Left renal pelvis (tissue), 4 donors: ENCODE measurements around the gene ARGLU1. TPM values are rescaled to one million over a fixed set of nuclear protein-coding genes. Genes with fewer than 3 reads are reported as not detected.
A peak's percentile ranks its signal among the peaks of the same experiment; 100 is the strongest.

Source experiments
- DNase-seq, 4 donors: peaks; one replicate each; pipeline ENCODE4 v3.0.0-alpha.2; 2013; ENCODE audit warnings: low read depth in 4 of 4, low spot score in 3 of 4
- polyA plus RNA-seq, 4 donors: library from polyadenylated mRNA; unstranded; fragments of 120-200 nt; gene quantifications; one replicate each; pipeline ENCODE4 v1.2.1, GENCODE V29; 2013; ENCODE audit not compliant: insufficient read length in 4 of 4

ARGLU1 gene
- polyA plus RNA-seq, 4 donors, result 192 to 380 (median 311) TPM

DNA sequence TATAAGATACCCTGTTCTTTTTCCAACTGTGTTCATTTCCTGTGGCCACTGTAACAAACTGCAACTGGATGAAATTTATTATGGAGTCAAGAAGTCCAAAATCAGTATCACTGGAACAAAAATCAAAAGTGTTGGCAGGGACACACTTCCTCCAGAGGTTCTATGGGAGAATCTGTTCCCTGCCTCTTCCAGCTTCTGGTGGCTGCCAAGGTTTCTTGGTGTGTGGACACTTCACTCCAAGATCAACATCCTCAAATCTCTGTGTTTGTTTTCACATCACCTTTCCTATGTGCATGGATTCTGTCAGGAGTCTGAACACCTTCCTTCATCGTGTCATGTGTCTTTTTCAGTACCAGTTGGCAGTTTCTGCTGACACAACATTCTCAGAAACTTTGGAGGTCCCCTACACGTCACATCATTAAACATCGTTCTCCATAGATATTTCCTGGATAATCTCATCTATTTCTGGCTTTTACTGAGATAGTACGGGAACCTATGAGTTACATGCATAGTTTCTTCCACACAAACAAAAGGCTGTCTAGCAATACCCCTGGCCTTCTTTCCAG lies 17.3 kb downstream of the ARGLU1 start:
- no peak for DNase-seq

DNA sequence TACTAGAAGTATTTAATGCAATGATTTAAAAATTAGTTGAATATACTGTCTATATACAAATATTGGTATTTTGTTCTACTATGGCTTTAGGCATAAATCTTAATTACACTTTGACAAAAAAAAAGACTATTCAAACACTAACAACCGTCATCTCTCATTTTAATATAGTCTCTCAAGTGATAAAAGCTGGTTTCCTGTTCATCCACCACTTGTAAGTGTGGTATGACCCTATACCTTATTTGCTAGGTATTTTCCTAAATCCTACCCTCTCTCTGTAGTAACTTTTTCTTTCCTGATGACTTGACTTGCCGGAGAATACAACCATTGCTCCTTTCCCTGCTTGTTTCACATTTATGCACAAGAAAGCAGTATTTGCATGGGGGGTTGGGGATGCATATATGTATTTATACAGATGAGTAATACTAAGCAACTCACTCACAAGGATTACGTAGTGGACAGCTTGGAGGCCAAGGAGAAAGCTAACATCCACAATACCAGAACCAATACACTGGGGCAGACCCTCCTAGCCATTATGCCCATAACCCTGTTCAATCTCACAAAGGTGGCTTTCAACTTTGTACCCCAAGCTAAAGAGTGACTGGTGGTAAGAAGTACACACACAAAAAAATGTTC lies 19.8 kb downstream of the ARGLU1 start:
- DNase-seq, result no peak

DNA sequence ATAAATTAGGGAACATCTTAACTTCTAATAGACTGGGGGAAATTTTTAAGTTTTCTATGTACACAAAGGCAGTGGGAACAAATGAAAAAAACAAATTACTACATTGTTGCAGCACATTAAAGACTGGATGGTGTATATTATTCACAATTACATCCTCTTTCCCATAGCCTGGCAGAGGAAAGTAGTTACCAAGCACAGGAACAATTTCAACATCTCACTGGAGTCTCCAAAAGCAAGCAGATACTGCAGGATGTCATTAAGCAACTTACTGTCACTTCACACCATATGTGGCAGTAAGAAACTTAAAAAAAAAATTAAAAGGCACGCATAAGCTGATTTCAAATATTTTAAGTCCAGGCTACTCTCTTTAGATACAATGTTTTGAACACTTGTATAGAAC lies 26.1 kb downstream of the ARGLU1 start:
- DNase-seq, result no peak

- no peak for DNase-seq
Measured at GRCh38 chr13:106540613-106541012, 27.3 kb downstream of the ARGLU1 start.

- no peak for DNase-seq
Measured at GRCh38 chr13:106537521-106537920, 30.4 kb downstream of the ARGLU1 start.

- DNase-seq, result peak; percentile 87 to 91 (median 88)
Measured at GRCh38 chr13:106536244-106537034, 31.5 kb downstream of the ARGLU1 start.

DNA sequence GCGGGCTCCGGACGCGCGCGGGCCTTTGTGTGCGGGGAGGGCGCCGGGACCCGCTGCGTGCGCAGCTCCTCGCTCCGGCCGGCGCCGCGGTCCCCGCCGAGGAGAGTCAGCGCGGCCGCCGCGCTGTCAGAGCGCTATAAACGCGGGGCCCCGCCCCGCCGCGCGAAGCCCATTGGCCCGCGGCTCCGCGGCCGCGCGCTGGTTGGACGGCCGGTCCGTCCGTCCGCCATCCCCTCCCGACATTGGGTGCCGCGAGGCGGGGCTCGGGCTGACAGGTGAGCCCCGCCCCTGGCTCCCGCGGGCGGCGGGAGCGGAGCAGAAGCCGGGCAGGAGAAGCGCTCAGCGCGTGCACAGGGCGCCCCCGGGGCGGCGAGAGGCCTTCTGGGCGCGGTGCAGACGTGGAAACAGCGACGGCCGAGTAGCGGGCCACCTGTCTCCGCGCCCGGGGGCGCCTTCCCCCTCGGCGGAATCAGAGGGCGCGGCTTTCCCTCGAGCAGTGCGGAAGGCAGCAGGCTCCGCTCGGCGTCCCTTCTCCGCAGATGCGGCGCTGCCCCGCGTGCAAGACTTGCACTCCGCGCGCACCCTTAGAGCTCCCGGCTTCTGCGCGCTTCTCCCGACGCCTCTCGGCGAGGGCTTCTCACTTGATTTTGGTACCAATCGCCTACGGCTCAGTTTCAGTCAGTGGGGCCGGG lies 32.2 kb downstream of the ARGLU1 start, which contains the start of gene EFNB2:
Gene EFNB2 (minus strand): TSS at position 111 of the 692 bp plus-strand sequence. CDS start 698 bp downstream, outside the sequence.
- DNase-seq, result peak; percentile 82 to 92 (median 89)

- no peak for DNase-seq
Measured at GRCh38 chr13:106534639-106535551, 33.0 kb downstream of the ARGLU1 start.

DNA sequence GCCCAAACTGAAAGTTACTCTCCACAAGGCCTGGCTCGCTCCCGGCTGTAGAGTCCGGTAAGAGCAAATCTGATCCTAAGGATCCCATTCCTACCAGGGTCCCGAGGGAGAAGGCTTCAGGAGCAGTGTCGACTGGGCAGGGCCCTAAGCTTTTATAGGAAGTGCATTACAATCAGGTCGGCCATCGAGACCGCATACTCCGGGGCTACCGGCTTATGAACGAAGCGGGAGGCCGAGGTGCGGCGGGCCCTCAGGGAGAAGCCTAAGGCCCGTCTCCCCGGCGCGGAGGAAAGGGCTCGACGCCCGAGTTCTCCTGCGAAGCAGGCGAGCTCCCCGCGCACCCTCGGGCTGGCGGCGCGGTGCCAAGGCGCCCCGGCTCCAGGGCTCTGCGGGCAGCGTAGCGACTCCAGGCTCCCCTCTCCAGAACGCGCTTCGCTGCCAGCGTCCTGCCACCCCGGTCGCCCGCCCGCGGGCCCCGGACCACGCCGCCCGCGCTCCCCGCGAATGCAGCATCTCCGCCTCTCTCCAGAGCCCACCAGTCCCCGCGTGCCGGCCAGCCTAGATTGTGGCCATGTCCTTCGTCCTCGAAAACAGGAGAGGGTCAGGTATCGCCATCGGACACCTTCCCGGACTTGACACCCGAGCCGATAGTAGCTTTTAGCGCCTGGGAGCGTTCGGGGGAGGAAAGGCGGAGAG lies 33.8 kb downstream of the ARGLU1 start:
- DNase-seq, result no peak

GRCh38 chr13:106533101-106533942 lies 34.6 kb downstream of the ARGLU1 start:
- DNase-seq, result peak in 2 of 4 donors; percentile 62 to 78

DNA sequence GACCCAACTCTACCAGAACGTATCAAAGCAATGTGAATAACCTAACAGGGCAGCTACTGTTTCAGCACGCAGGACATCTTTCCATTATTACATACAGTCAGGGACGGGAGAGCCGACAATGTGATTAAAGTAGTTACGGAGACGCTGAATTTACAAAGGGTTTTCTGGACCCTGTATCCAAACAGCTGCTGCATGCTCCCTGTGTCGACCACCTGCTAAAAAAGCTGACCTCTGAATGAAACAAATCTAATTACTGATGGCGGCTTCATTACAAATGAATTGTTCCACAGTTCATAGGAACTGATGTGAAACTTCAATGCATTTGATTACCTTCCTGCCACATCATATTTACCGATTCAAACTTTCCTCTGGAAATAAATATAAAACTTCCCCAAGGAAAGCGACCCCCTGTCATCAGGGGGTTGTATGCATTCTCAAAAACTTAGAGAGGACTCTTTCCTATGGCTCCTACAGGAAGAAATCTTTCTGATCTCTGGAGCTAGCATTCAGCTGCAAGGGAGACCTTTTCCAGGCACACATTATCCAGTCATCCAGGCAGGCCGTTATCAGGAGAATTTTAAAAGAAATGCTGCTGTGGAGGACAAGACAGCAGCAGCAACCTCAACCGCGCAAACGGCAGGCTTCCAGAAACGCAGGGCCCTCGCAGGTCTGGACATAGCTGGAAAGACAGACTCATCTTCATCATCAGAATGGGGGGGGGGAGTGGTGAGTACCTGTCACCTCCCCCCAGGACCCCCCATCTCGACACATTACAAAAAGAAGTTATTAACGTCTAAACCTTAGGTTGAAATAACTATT lies 35.6 kb downstream of the ARGLU1 start:
- no peak for DNase-seq

DNA sequence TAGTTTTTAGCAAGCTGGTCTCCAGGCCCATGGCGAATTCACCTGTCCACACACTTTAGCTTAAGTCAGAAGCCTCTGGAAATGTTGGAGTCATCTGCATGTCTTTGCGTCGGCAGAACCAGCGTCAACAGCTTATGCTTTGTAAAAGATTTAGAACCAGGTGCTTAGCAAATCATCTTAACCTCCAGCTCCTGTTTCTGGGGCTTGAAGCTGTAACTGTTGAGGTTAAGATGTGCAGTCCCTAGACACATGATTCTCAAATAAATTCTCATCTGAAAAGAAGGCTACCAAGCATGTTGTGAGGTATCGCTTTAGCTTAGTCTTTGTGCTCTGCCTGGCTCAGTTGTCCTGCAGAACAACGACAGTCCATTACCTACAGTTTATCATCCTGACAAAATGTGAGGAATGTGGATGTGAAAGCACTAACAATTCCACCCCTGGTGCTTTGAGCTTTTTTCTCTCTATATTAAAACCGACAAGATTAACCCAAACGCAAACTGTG lies 36.9 kb downstream of the ARGLU1 start:
- no peak for DNase-seq

- DNase-seq, result no peak
Measured at GRCh38 chr13:106530171-106530851, 37.6 kb downstream of the ARGLU1 start.

DNA sequence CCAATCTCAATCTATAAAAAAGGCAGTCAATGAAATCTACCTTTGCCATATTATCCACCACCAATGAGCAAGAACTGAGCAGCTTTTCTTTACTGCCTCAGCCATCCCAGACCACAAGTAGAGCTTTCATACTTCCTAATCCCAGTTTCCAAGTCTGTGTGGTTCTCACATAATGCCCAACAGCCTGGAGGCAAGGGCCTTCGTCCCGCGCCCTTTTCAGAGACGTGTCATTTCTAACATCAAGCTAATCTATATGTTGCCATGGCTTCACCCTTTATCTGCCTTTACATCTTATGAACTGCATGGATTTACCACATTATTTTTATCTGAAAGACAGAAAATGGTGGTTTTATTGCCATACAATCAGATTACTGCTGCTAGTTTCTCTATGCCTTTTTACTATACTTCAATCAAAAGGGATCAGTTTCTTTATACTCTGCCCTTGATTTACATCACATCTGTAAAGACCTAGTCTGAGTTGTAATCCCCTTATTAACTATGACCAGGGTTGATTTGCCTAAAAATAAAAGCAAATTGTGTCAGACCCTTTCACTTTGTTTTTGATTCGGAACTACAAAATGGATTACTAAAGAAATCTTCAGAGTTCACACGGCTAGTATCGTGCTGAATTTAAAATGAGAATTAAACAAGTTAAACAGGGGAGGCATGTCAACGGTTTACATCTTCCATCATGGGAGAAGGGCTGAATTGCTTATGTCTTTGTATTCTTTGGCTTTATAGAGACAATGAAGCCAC lies 38.3 kb downstream of the ARGLU1 start:
- DNase-seq, result no peak

- DNase-seq, result no peak
Measured at GRCh38 chr13:106528718-106529414, 39.1 kb downstream of the ARGLU1 start.

DNA sequence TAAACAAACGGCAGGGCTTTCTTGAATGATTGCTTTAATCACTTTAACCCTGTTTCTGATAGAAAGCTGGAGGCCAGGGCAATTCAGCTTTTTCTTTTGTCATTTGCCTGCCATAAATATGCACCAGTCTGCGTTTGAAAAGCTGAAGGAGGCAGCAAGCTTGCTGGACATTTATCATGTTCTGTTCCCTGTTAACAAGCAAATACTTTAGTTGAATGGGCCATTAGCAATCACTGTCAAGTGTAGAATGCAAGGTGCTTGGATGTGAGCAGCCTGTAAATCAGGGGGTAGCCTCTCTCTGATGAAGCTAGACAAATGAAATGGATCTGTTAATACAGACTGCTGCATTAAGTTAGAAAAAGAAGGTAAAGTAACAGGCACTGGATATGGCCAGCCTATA lies 40.1 kb downstream of the ARGLU1 start:
- DNase-seq, result no peak
